KMS-11 (cell line): Measurements from ENCODE around the gene HMBS.

Experiments
- H2AFZ ChIP-seq: fragments of 200-600 bp; sonication (generic); 2 replicates; pipeline ENCODE4 v1.6.1; 2016; ENCODE audit warnings: antibody characterized with exemption, mixed run types, low read depth
- H3K27ac ChIP-seq: fragments of 200-600 bp; sonication (generic); 2 replicates; pipeline ENCODE4 v1.6.1; 2016; ENCODE audit warnings: mild to moderate bottlenecking, mixed run types
- H3K27me3 ChIP-seq: fragments of 200-600 bp; sonication (generic); 2 replicates; pipeline ENCODE4 v1.6.1; 2017; ENCODE audit warnings: mild to moderate bottlenecking, low read depth, mixed run types, moderate library complexity; ENCODE audit not compliant: insufficient read depth
- H3K36me3 ChIP-seq: fragments of 200-600 bp; sonication (generic); 2 replicates; pipeline ENCODE4 v1.6.1; 2017; ENCODE audit warnings: mild to moderate bottlenecking, mixed run types; ENCODE audit not compliant: insufficient read depth
- H3K4me1 ChIP-seq: fragments of 200-600 bp; sonication (generic); 2 replicates; pipeline ENCODE4 v1.6.1; 2016; ENCODE audit warnings: mild to moderate bottlenecking, low read depth, mixed run types; ENCODE audit not compliant: poor library complexity, severe bottlenecking
- H3K4me2 ChIP-seq: fragments of 200-600 bp; sonication (generic); 2 replicates; pipeline ENCODE4 v1.7.0; 2016; ENCODE audit warnings: mild to moderate bottlenecking, mixed run types
- H3K4me3 ChIP-seq: fragments of 200-600 bp; sonication (generic); IDR thresholded peaks from 2 replicates; pipeline ENCODE4 v1.6.1; 2017; ENCODE audit warnings: low read depth, low read length, mixed read lengths; ENCODE audit not compliant: insufficient read depth
- H3K79me2 ChIP-seq: fragments of 200-600 bp; sonication (generic); 2 replicates; pipeline ENCODE4 v1.6.1; 2016; ENCODE audit warnings: low read depth, mixed run types; ENCODE audit not compliant: insufficient read depth
- H3K9ac ChIP-seq: fragments of 200-600 bp; sonication (generic); 2 replicates; pipeline ENCODE4 v1.6.1; 2016; ENCODE audit warnings: mild to moderate bottlenecking, mixed run types
- H4K20me1 ChIP-seq: fragments of 200-600 bp; sonication (generic); 2 replicates; pipeline ENCODE4 v1.6.1; 2016; ENCODE audit warnings: mild to moderate bottlenecking, mixed run types; ENCODE audit not compliant: insufficient read depth
- TF ChIP-seq, protein P1 (sequence below): fragments of 200-600 bp; sonication (generic); conservative IDR thresholded peaks from 2 replicates; pipeline ENCODE4 v1.6.1; 2017; ENCODE audit warnings: low read depth, mild to moderate bottlenecking, antibody characterized with exemption, low read length, moderate library complexity, mixed read lengths

HMBS gene

GRCh38 chr11:119048644-119049043 lies 36.0 kb upstream of the HMBS start:
- no peaks in the 10 kb centered on the region for H3K27me3 ChIP-seq
- H3K4me1 ChIP-seq: no peaks in the 10 kb centered on the region
- no peak overlapping the region for H3K9ac ChIP-seq
- H3K4me2 ChIP-seq: no peak overlapping the region
- no peak overlapping the region for H3K4me3 ChIP-seq
- H3K27ac ChIP-seq: no peak overlapping the region
- H4K20me1 ChIP-seq: no peaks in the 10 kb centered on the region
- no peaks in the 10 kb centered on the region for H3K79me2 ChIP-seq
- no peaks in the 10 kb centered on the region for H3K36me3 ChIP-seq
- H2AFZ ChIP-seq: no peak overlapping the region
- TF ChIP-seq, protein P1, sequence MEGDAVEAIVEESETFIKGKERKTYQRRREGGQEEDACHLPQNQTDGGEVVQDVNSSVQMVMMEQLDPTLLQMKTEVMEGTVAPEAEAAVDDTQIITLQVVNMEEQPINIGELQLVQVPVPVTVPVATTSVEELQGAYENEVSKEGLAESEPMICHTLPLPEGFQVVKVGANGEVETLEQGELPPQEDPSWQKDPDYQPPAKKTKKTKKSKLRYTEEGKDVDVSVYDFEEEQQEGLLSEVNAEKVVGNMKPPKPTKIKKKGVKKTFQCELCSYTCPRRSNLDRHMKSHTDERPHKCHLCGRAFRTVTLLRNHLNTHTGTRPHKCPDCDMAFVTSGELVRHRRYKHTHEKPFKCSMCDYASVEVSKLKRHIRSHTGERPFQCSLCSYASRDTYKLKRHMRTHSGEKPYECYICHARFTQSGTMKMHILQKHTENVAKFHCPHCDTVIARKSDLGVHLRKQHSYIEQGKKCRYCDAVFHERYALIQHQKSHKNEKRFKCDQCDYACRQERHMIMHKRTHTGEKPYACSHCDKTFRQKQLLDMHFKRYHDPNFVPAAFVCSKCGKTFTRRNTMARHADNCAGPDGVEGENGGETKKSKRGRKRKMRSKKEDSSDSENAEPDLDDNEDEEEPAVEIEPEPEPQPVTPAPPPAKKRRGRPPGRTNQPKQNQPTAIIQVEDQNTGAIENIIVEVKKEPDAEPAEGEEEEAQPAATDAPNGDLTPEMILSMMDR: no peak

GRCh38 chr11:119049081-119049480 lies 35.6 kb upstream of the HMBS start:
- Histone ChIP-seq H3K4me2 (no peak overlapping the region), H3K4me3 (no peak overlapping the region), H3K79me2 (no peaks in the 10 kb centered on the region), H3K27me3 (no peaks in the 10 kb centered on the region), H3K27ac (no peak overlapping the region), H3K9ac (no peak overlapping the region), H2AFZ (no peak overlapping the region), H4K20me1 (no peaks in the 10 kb centered on the region), H3K36me3 (no peaks in the 10 kb centered on the region), H3K4me1 (no peaks in the 10 kb centered on the region)
- TF ChIP-seq, protein P1: no peak

- Histone ChIP-seq H3K4me1 (peaks cover 7% of the 10 kb centered on the region), H3K9ac (no peak overlapping the region), H4K20me1 (no peaks in the 10 kb centered on the region), H3K4me3 (no peak overlapping the region), H3K27ac (no peak overlapping the region), H3K36me3 (no peaks in the 10 kb centered on the region), H2AFZ (no peak overlapping the region), H3K79me2 (peaks cover 16% of the 10 kb centered on the region; the same call in 1 of the 2 replicates), H3K27me3 (no peaks in the 10 kb centered on the region), H3K4me2 (no peak overlapping the region)
- TF ChIP-seq, protein P1: no peak
Observed at GRCh38 chr11:119051440-119052162, 33.1 kb upstream of the HMBS start.

DNA sequence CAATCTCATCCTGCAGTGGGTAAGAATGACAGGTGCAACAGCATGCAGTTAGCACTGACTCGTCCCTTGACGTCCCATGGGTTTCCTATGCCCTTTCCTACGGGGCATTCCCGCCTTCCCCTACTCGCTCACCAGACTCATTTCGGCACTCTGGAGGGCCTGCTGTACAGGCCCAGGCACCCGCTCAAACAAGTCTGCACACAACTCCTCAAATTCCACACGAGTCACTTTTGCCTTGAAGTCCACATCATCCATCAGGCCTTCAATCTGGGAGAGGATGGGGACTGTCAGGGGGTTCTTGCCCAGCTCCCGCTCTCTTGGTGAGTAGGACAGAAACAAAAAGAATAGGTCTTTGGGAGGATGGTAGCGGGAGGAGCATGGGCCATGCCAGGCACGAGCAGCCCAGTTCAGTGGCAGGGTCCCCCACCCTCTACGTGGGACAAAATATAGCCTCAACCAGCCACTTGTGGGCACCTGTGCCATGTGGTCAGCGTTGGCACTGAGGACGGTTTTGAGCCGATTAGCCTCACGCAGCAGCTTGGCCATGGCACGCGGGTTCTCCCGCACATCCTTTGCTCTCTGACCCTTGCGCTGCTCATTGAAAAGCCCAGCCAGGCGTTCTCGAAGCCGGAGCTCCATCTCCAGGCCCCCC lies 32.4 kb upstream of the HMBS start:
- no peak overlapping the region for H3K9ac ChIP-seq
- H2AFZ ChIP-seq: no peak overlapping the region
- H3K27me3 ChIP-seq: no peaks in the 10 kb centered on the region
- H3K4me1 ChIP-seq: peaks cover 7% of the 10 kb centered on the region
- no peak overlapping the region for H3K4me3 ChIP-seq
- TF ChIP-seq, protein P1: no peak
- no peaks in the 10 kb centered on the region for H3K36me3 ChIP-seq
- H3K27ac ChIP-seq: no peak overlapping the region
- H3K79me2 ChIP-seq: peaks cover 16% of the 10 kb centered on the region; the same call in 1 of the 2 replicates
- no peaks in the 10 kb centered on the region for H4K20me1 ChIP-seq
- H3K4me2 ChIP-seq: no peak overlapping the region
